Panc1 (cell line): ENCODE results near the gene WDR26. TPM values are rescaled to one million over a fixed set of nuclear protein-coding genes. Genes with fewer than 3 reads are reported as not detected.

Source experiments
- ATAC-seq: fragments of 200-7000 bp; cut with Tn5 transposase; 2 replicates; pipeline ENCODE4 v1.9.1; 2020; ENCODE audit warnings: mild to moderate bottlenecking, moderate library complexity
- BruUV-seq: library from RNA; stranded (reverse); fragments of 400-500 nt; replicated peaks from 2 replicates; lab custom pipeline; 2021; lab: Mats Ljungman, UMichigan
- CTCF ChIA-PET: fragments of 300-600 bp; sonication (Branson Sonifier 250); formaldehyde crosslinking; loops from one replicate; lab custom pipeline; 2022; ENCODE audit warnings: antibody characterized with exemption; lab: Charles Lee
- POLR2A ChIA-PET: fragments of 300-600 bp; sonication (Branson Sonifier 250); formaldehyde crosslinking; loops from one replicate; lab custom pipeline; 2022; ENCODE audit warnings: antibody characterized with exemption; lab: Charles Lee
- DNase-seq: peaks from one replicate; pipeline ENCODE4 v3.0.0-alpha.2; 2010; ENCODE audit warnings: low read depth, low spot score
- H3K27ac ChIP-seq: 2 replicates; pipeline ENCODE4 v1.5.1; 2011; ENCODE audit warnings: mild to moderate bottlenecking, low read length, inconsistent platforms
- H3K27me3 ChIP-seq: fragments of 200-500 bp; sonication (Bioruptor generic); 2 replicates; pipeline ENCODE4 v1.6.0; 2014; ENCODE audit warnings: low read length, inconsistent platforms; ENCODE audit not compliant: control insufficient read depth, insufficient read depth
- H3K36me3 ChIP-seq: fragments of 200-500 bp; sonication (Bioruptor generic); 2 replicates; pipeline ENCODE4 v1.5.1; 2014; ENCODE audit warnings: inconsistent platforms, mild to moderate bottlenecking, low read length, moderate library complexity; ENCODE audit not compliant: control insufficient read depth, insufficient read depth
- H3K4me1 ChIP-seq: 2 replicates; pipeline ENCODE4 v1.5.1; 2011; ENCODE audit warnings: inconsistent platforms, mild to moderate bottlenecking, low read length, moderate library complexity; ENCODE audit not compliant: control insufficient read depth, insufficient read depth
- H3K4me3 ChIP-seq, 2 experiments: 2 replicates each; pipeline ENCODE4 v1.5.1; 2011 to 2012; ENCODE audit warnings: low read depth in 2 of 2, low read length in 2 of 2, mild to moderate bottlenecking in 2 of 2, inconsistent platforms in 1 of 2, moderate library complexity in 1 of 2
- H3K9me3 ChIP-seq: fragments of 200-500 bp; sonication (Bioruptor generic); 2 replicates; pipeline ENCODE4 v1.5.1; 2014; ENCODE audit warnings: low read depth, mild to moderate bottlenecking, inconsistent platforms, low read length, moderate library complexity; ENCODE audit not compliant: control insufficient read depth, insufficient read depth
- CTCF ChIP-seq: fragments of 450-650 bp; IDR thresholded peaks from 2 replicates; pipeline ENCODE4 v1.5.1; 2017; ENCODE audit warnings: mild to moderate bottlenecking
- POLR2AphosphoS5 ChIP-seq: IDR thresholded peaks from 2 replicates; pipeline ENCODE4 v1.6.1; 2012; ENCODE audit warnings: mild to moderate bottlenecking, low read depth, low read length, moderate library complexity
- REST ChIP-seq, 2 experiments: IDR thresholded peaks; 2 replicates each; pipeline ENCODE4 v1.6.1; 2011 to 2012; ENCODE audit warnings: low read depth in 2 of 2, control low read depth in 1 of 2, low read length in 1 of 2, mild to moderate bottlenecking in 1 of 2, moderate library complexity in 1 of 2; ENCODE audit not compliant: insufficient read depth in 1 of 2
- SIN3A ChIP-seq: IDR thresholded peaks from 2 replicates; pipeline ENCODE4 v1.6.1; 2012; ENCODE audit warnings: low read depth, mild to moderate bottlenecking, low read length, moderate library complexity, borderline replicate concordance; ENCODE audit not compliant: insufficient read depth
- TCF7L2 ChIP-seq: IDR thresholded peaks from 2 replicates; pipeline ENCODE4 v1.6.1; 2011; ENCODE audit warnings: mild to moderate bottlenecking, low read depth, low read length, inconsistent platforms
- in situ Hi-C: cut with HindIII; loops from 2 replicates; pipeline ENCODE4 v1.10.0; 2016; ENCODE audit warnings: low sequenced_read_pairs, low pct_unique_long_range_greater_than_20kb
- intact Hi-C: fragments of 100-400 bp; cut with micrococcal nuclease; formaldehyde crosslinking; loops from one replicate; pipeline ENCODE4 v1.10.0; 2022; ENCODE audit not compliant: unreplicated experiment
- total RNA-seq: library from RNA; stranded (reverse); gene quantifications from one replicate; pipeline ENCODE4 v1.2.1, GENCODE V29; 2021; ENCODE audit not compliant: unreplicated experiment

WDR26 gene
- total RNA-seq, 1 experiment from 2014 or later, result 91.3 TPM

GRCh38 chr1:224390517-224390916 is 44.1 kb downstream of the WDR26 start:
- Histone ChIP-seq H3K4me3 (no peak overlapping the region), H3K4me1 (no peaks in the 10 kb centered on the region), H3K36me3 (peaks cover 75% of the 10 kb centered on the region), H3K9me3 (no peaks in the 10 kb centered on the region), H3K27ac (no peak overlapping the region), H3K27me3 (no peaks in the 10 kb centered on the region)
- ChIA-PET POLR2A (no interaction called here), CTCF (no interaction called here)
- ATAC-seq, result no peak
- no peak for TF ChIP-seq SIN3A
- TF ChIP-seq CTCF, result no peak
- TF ChIP-seq POLR2AphosphoS5, result no peak
- DNase-seq, result no peak
- BruUV-seq, result no TSS peak
- intact Hi-C loops (no loop called here), in situ Hi-C loops (no loop called here)

GRCh38 chr1:224387943-224388342 is 46.7 kb downstream of the WDR26 start:
- Histone ChIP-seq H3K9me3 (no peaks in the 10 kb centered on the region), H3K4me1 (no peaks in the 10 kb centered on the region), H3K36me3 (peaks cover 56% of the 10 kb centered on the region), H3K27me3 (no peaks in the 10 kb centered on the region), H3K4me3 (no peak overlapping the region), H3K27ac (no peak overlapping the region)
- no peak for DNase-seq
- ChIA-PET POLR2A (no interaction called here), CTCF (no interaction called here)
- in situ Hi-C loops, result no loop called here
- intact Hi-C loops, result no loop called here
- BruUV-seq, result no TSS peak
- TF ChIP-seq CTCF (no peak), POLR2AphosphoS5 (no peak), SIN3A (no peak), REST (IDR thresholded peaks at IDR 0.05; ENCODE audit: insufficient read depth in 1 of 2, low read depth in 2 of 2, low read length in 1 of 2) (no peak), TCF7L2 (no peak)
- ATAC-seq, result no peak
